ENCODE results near the gene EML6. TPM values are rescaled to one million over a fixed set of nuclear protein-coding genes. Genes with fewer than 3 reads are reported as not detected.

EML6 gene
- total RNA-seq, 1 experiment from 2014 or later, result 6.6 TPM

DNA sequence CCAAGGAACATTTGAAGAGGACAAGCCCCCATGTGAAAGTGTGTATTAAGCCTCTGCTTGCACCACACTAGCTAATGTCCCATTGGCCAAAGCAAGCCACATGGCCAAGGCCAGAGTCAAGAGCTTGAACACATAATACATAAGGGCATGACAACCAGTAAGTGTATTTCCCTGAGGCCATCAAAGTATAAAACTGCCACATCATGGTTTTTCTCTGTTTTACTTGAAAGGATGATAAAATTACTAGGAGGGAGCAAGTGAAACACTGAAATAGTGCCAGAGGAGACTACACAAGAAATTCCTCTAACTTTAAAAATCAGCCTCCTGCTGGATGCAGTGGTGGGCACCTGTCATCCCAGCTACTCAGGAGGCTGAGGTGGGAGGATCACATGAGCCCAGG lies 30.9 kb upstream of the EML6 start:
- ChIA-PET CTCF (interaction anchor here (0.6 to 1.7 kb wide), 3 partner anchors 12 to 1495 kb away, joined by 3 to 6 read pairs (median 4); no protein-coding TSS in a partner anchor), RAD21 (ENCODE audit: low non-redundant PET in 1 of 2, low total read pairs in 2 of 2, uncharacterized antibody in 2 of 2, unreplicated experiment in 2 of 2) (no interaction called here), POLR2A (interaction anchor here (0.6 kb wide), 1 partner anchor 16 kb away, joined by 4 read pairs; no protein-coding TSS in a partner anchor)

DNA sequence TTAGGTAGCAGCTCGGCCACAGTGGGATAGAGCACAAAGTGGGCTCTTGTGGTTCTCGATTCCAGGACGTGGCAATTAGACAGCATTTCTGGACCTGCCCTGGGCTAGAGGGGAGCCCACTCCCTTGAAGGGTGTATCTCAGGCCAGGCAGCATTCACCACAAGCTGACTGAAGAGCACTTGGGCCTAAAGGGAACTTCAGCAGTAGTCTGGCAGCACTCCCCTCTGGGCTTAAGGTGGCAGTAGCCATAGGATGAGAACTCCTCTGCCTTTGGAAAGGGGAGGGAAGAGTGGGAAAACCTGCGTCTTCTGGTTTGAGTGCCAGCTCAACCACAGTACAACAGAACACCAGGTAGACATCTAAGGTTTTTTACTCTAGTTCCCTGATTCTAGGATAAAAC lies 28.1 kb upstream of the EML6 start:
- TF ChIP-seq YY1 (IDR thresholded peaks at IDR 0.05; ENCODE audit: extremely low read depth, insufficient replicate concordance, low read depth, low read length) (no peak), RAD21 (IDR thresholded peaks at IDR 0.05; ENCODE audit: low read depth) (0 out of 2 replicates have a peak, but pooled peaks have one; percentile 4)
- intact Hi-C loops (cut with micrococcal nuclease), result no loop called here
- no peaks in the 10 kb centered on the region for H3K36me3 ChIP-seq (ENCODE audit: control insufficient read depth in 1 of 2, insufficient read depth in 2 of 2, low read length in 2 of 2)
- no peaks in the 10 kb centered on the region for H3K9me2 ChIP-seq (ENCODE audit: insufficient read depth)
- H2AFZ ChIP-seq (ENCODE audit: low read depth, low read length, poor library complexity, severe bottlenecking), result no peak overlapping the region
- no peak for ATAC-seq
- no peaks in the 10 kb centered on the region for H3K79me2 ChIP-seq (ENCODE audit: insufficient read depth, low read length)
- H3K27me3 ChIP-seq (ENCODE audit: insufficient read depth, low read length), result no peaks in the 10 kb centered on the region
- POLR2A ChIA-PET, result no interaction called here
- no peak for DNase-seq (ENCODE audit: low read depth, low spot score)
- H3K4me1 ChIP-seq (ENCODE audit: control insufficient read depth in 1 of 2, insufficient read depth in 2 of 2, low read length in 2 of 2), result no peaks in the 10 kb centered on the region
- no peak overlapping the region for H3K4me2 ChIP-seq (ENCODE audit: low read length)
- H3K9ac ChIP-seq (ENCODE audit: low read length), result no peak overlapping the region
- RAD21 ChIA-PET (ENCODE audit: low non-redundant PET in 1 of 2, low total read pairs in 2 of 2, uncharacterized antibody in 2 of 2, unreplicated experiment in 2 of 2), result no interaction called here
- H4K20me1 ChIP-seq (ENCODE audit: insufficient read depth), result no peaks in the 10 kb centered on the region
- H3K4me3 ChIP-seq (replicated peaks in 1 of 2; ENCODE audit: low read depth in 1 of 2, low read length in 2 of 2), result no peak overlapping the region
- no peaks in the 10 kb centered on the region; a peak in 1 of 4 replicates for H3K9me3 ChIP-seq (ENCODE audit: control insufficient read depth in 1 of 2, insufficient read depth in 1 of 2, low read depth in 1 of 2, low read length in 2 of 2)
- H3K27ac ChIP-seq (ENCODE audit: low read depth, low read length), result no peak overlapping the region
- CTCF ChIA-PET, result interaction anchor here (0.8 to 1.7 kb wide), 2 partner anchors 9 to 588 kb away, joined by 3 to 5 read pairs; no protein-coding TSS in a partner anchor
- BruUV-seq (replicated peaks), result no TSS peak

More for the DNA sequence above, 30.9 kb upstream of the EML6 start:
- ATAC-seq (no peak), DNase-seq (ENCODE audit: low read depth, low spot score) (no peak)
- Histone ChIP-seq H3K9ac (ENCODE audit: low read length) (no peak overlapping the region), H3K27me3 (ENCODE audit: insufficient read depth, low read length) (no peaks in the 10 kb centered on the region), H3K4me3 (replicated peaks in 1 of 2; ENCODE audit: low read depth in 1 of 2, low read length in 2 of 2) (no peak overlapping the region), H4K20me1 (ENCODE audit: insufficient read depth) (no peaks in the 10 kb centered on the region), H3K9me2 (ENCODE audit: insufficient read depth) (no peaks in the 10 kb centered on the region), H3K36me3 (ENCODE audit: control insufficient read depth in 1 of 2, insufficient read depth in 2 of 2, low read length in 2 of 2) (no peaks in the 10 kb centered on the region), H3K79me2 (ENCODE audit: insufficient read depth, low read length) (no peaks in the 10 kb centered on the region), H3K4me2 (ENCODE audit: low read length) (no peak overlapping the region), H3K27ac (ENCODE audit: low read depth, low read length) (no peak overlapping the region), H2AFZ (ENCODE audit: low read depth, low read length, poor library complexity, severe bottlenecking) (no peak overlapping the region), H3K4me1 (ENCODE audit: control insufficient read depth in 1 of 2, insufficient read depth in 2 of 2, low read length in 2 of 2) (no peaks in the 10 kb centered on the region), H3K9me3 (ENCODE audit: control insufficient read depth in 1 of 2, insufficient read depth in 1 of 2, low read depth in 1 of 2, low read length in 2 of 2) (no peaks in the 10 kb centered on the region)
- intact Hi-C loops (cut with micrococcal nuclease), result no loop called here
- TF ChIP-seq CEBPB (IDR thresholded peaks at IDR 0.05; ENCODE audit: low read depth) (no peak), CBX3 (IDR thresholded peaks at IDR 0.05; ENCODE audit: low read depth) (no peak), RAD21 (IDR thresholded peaks at IDR 0.05; ENCODE audit: low read depth) (no peak)
- BruUV-seq (replicated peaks), result no TSS peak

All from HCT116 (cell line).